ENCODE results near the gene LCTL.

Gene LCTL

DNA sequence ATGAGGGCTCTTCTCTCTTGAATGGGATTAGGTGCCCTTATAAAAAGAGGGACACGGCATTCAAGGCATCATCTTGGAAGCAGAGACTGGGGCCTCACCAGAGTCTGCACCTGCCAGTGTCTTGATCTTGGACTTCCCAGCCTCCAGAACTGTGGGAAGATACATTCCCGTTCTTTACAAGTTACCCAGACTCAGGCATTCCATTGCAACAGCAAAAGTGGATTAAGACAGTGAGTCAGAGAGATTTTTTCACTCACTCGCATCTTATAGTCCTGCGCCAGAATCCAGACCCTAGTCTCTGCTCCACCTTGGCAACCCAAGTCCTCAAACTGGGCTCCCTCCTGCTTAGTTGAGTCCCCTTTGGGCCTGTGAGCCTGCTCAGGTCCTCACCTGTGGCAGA is 2.7 kb downstream of the LCTL start:
- TF ChIP-seq TAF1 (IDR thresholded peaks at IDR 0.05; ENCODE audit: borderline replicate concordance, insufficient read depth, low read length) (no peak), POLR2AphosphoS5 (IDR thresholded peaks at IDR 0.05; ENCODE audit: low read depth, low read length) (no peak), SIN3A (IDR thresholded peaks at IDR 0.05; ENCODE audit: borderline replicate concordance, insufficient read depth, low read length) (no peak), REST (IDR thresholded peaks at IDR 0.05; ENCODE audit: insufficient read depth in 1 of 2, low read depth in 2 of 2, low read length in 2 of 2) (no peak), FOXP2 (optimal IDR thresholded peaks at IDR 0.05; ENCODE audit: borderline replicate concordance, extremely low read depth, extremely low read length, insufficient read depth) (no peak)

- TF ChIP-seq POLR2AphosphoS5 (IDR thresholded peaks at IDR 0.05; ENCODE audit: low read depth, low read length): no peak
- no peak for TF ChIP-seq SIN3A (IDR thresholded peaks at IDR 0.05; ENCODE audit: borderline replicate concordance, insufficient read depth, low read length)
- no peak for TF ChIP-seq REST (IDR thresholded peaks at IDR 0.05; ENCODE audit: insufficient read depth in 1 of 2, low read depth in 2 of 2, low read length in 2 of 2)
- no peak for TF ChIP-seq FOXP2 (optimal IDR thresholded peaks at IDR 0.05; ENCODE audit: borderline replicate concordance, extremely low read depth, extremely low read length, insufficient read depth)
- no peak for TF ChIP-seq TAF1 (IDR thresholded peaks at IDR 0.05; ENCODE audit: borderline replicate concordance, insufficient read depth, low read length)
These were observed 4.8 kb downstream of the LCTL start for GRCh38 chr15:66560856-66561525.

DNA sequence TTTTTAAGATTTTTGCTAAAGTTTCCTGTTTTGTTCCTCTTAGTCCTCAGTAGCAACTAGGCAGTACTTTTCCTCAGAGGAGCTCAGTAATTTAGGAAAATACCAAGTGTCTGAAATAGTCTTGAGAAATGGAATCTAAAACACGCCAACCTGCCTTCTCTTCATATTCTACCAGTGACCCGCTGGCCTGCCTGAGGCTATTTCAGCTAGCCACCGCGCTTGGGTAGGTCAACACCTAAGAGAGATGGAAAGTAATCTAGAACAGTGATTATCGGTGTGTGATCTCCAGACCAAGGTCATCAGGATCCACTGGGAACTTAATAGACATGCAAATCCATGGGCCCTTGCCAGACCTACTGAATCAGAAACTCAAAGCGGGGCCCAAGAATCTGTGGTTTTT is 7.5 kb downstream of the LCTL start:
- TF ChIP-seq FOXP2 (optimal IDR thresholded peaks at IDR 0.05; ENCODE audit: borderline replicate concordance, extremely low read depth, extremely low read length, insufficient read depth) (no peak), SIN3A (IDR thresholded peaks at IDR 0.05; ENCODE audit: borderline replicate concordance, insufficient read depth, low read length) (no peak)

- TF ChIP-seq POLR2AphosphoS5 (IDR thresholded peaks at IDR 0.05; ENCODE audit: low read depth, low read length): no peak
- TF ChIP-seq TAF1 (IDR thresholded peaks at IDR 0.05; ENCODE audit: borderline replicate concordance, insufficient read depth, low read length): no peak
- no peak for TF ChIP-seq REST (IDR thresholded peaks at IDR 0.05; ENCODE audit: insufficient read depth in 1 of 2, low read depth in 2 of 2, low read length in 2 of 2)
- no peak for TF ChIP-seq SIN3A (IDR thresholded peaks at IDR 0.05; ENCODE audit: borderline replicate concordance, insufficient read depth, low read length)
These were observed 10.1 kb downstream of the LCTL start for GRCh38 chr15:66555685-66556084.

DNA sequence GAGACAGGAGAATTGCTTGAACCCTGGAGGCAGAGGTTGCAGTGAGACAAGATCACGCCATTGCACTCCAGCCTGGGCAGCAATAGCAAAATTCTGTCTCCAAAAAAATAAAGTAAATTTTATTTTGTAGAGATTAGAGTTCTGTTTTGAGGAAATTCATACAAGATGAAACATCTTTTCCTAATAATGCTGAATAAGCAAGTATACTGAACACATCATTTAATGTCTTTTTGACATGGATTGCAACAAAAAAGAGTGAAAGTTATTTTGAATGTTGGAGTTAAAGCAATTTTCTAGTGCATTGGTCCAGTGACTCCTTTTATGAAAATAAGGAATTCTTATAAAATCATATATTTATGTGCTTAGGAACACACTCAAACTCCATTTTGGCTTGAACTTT is 20.5 kb downstream of the LCTL start:
- TF ChIP-seq REST (IDR thresholded peaks at IDR 0.05; ENCODE audit: insufficient read depth in 1 of 2, low read depth in 2 of 2, low read length in 2 of 2): no peak
- TF ChIP-seq POLR2AphosphoS5 (IDR thresholded peaks at IDR 0.05; ENCODE audit: low read depth, low read length): no peak
- TF ChIP-seq SIN3A (IDR thresholded peaks at IDR 0.05; ENCODE audit: borderline replicate concordance, insufficient read depth, low read length): no peak
- TF ChIP-seq FOXP2 (optimal IDR thresholded peaks at IDR 0.05; ENCODE audit: borderline replicate concordance, extremely low read depth, extremely low read length, insufficient read depth): no peak
- TF ChIP-seq TAF1 (IDR thresholded peaks at IDR 0.05; ENCODE audit: borderline replicate concordance, insufficient read depth, low read length): no peak
